Fibroblast of skin of back (primary cell): ENCODE results near the gene SURF6.
A peak's percentile ranks its signal among the peaks of the same experiment; 100 is the strongest.
"Not testable (repeated sequence)": the region's sequence is repeated elsewhere in the genome, so short reads cannot be mapped to it uniquely, and the experiment has no call there.

ENCODE experiments used
- DNase-seq: peaks from one replicate; pipeline ENCODE4 v3.0.0-alpha.2; 2013

Gene SURF6

GRCh38 chr9:133323991-133324703, 11.8 kb downstream of the SURF6 start:
- no peak for DNase-seq

GRCh38 chr9:133323211-133323610, 12.8 kb downstream of the SURF6 start:
- DNase-seq, result no peak

DNA sequence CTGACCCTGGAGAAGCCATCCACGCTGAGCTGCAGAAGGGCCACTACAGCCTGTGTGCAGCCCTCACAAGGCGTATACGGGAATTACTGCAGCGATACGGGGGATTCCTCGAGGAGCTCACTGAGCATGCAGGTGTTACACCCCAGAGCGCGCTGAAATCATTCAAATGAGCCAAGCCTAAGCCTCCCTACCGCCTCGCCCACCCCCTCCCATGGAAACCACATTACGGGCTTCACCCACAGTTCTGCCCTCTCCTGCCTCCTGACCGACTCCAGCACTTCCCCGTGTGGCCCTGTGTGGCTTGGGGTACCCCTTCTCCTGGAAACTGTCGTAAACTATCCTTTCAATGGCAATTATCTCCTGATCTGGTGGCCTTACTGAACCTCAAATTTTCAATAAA, 13.3 kb downstream of the SURF6 start:
- DNase-seq, result no peak

DNA sequence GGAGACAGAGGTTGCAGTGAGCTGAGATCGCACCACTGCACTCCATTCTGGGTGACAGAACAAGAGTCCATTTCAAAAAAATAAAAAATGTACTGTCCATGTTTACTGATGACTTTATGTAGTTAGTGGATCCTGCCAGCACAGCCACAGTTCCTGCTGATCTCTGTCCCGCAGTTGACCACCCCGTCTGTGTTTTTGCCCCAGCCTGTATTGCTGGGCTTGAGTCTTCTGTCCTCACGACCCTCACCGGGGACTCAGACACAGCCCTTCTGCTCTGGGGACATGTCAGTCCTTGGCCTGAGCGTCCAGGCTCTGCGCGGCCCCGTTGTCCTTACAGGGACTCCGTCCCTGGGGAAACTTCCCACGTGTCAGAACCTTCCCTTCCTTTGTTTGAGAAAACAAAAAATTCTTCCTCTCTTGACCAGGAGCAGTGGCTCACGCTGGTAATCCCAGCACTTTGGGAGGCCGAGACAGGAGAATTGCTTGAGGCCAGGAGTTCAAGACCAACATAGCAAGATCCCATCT, 14.5 kb downstream of the SURF6 start:
- DNase-seq, result no peak

- DNase-seq, result no peak
These were observed 15.5 kb downstream of the SURF6 start for GRCh38 chr9:133320421-133320881.

DNA sequence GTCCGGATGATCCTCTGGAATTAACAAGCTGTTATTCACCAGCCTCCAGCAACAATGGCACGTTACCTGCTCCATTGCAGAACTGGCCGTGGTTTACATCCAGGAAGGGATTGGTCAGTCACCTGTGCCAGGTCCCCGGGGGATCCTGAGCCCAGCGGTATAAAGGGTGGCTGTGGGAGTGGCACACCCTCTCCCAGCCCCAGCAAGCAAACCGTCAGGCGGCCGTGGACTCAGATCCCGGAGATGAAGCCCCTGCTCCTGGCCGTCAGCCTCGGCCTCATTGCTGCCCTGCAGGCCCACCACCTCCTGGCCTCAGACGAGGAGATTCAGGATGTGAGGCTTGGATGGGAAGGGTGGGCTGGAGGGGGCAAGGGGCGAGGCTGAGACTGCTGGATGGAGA, 18.4 kb downstream of the SURF6 start:
- not testable (repeated sequence) for DNase-seq

DNA sequence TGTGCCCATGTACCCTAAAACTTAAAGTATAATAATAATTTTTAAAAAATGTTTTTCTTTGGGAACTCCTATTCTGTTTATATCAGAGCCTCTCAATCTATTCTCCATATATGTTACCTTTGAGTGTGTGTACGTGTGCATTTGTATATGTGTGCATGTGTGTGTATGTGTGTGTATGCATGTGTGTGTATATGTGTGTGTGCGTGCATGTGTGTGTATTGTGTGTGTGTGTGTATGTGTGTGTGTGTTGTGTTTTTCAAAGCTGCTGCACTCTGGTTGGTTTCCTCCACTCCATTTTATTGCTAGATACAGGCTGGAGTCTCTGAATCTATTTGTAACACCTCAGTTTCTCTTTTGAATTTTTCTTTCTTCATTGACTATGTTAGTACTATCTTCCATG, 20.0 kb downstream of the SURF6 start:
- DNase-seq, result no peak

GRCh38 chr9:133309608-133310007, 26.4 kb downstream of the SURF6 start:
- DNase-seq, result no peak

GRCh38 chr9:133307301-133307700, 28.7 kb downstream of the SURF6 start:
- DNase-seq, result no peak

GRCh38 chr9:133306242-133307204, 29.5 kb downstream of the SURF6 start:
- peak; percentile 26 for DNase-seq

- no peak for DNase-seq
These were observed 30.3 kb downstream of the SURF6 start for GRCh38 chr9:133305731-133306130.

GRCh38 chr9:133304477-133305377, 31.3 kb downstream of the SURF6 start:
- DNase-seq, result no peak

GRCh38 chr9:133304158-133304470, 31.9 kb downstream of the SURF6 start:
- DNase-seq, result no peak

GRCh38 chr9:133303266-133304157, 32.5 kb downstream of the SURF6 start:
- no peak for DNase-seq

DNA sequence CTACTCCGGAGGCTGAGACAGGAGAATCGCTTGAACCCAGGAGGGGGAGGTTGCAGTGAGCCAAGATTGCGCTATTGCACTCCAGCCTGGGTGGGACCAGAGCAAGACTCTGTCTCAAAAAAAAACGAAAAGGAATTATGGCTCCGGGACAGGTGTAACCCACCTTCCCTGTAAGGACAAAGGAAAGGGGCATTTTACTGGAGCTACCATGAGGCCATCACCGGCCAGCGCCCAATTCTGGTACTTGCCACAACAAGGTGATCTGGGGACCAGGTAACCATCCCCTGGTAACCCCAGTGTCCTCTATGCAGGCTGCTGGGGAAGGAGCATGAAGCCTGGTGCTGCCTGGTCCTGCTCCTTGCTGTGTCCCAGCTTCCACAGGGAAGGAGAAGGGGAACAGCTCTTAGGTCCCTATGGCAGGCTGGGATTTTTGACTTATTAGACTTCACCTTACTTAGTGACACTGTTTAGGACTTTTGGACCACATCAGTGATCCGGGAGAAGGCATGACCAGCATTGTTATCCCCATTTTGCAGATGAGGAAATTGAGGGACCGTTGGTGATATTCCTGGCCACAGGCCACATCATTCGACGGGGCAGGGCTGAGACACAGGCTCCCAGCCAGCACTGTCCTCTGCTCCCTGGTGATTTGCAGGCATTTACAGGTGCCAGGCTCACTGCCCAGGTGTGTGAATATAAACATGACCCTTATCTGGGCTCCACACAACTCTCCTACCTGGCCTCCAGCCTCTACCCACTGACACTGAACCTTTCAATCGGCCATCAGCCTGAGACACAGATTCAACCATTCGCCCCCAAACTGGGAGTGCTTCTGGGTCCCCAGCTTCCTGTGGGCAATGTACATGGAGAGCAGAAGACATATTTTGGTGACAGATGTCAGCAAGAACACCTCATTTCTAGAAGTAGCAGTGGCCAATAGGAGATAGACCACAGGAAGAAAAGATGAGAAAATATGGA, 34.4 kb downstream of the SURF6 start:
- no peak for DNase-seq

DNA sequence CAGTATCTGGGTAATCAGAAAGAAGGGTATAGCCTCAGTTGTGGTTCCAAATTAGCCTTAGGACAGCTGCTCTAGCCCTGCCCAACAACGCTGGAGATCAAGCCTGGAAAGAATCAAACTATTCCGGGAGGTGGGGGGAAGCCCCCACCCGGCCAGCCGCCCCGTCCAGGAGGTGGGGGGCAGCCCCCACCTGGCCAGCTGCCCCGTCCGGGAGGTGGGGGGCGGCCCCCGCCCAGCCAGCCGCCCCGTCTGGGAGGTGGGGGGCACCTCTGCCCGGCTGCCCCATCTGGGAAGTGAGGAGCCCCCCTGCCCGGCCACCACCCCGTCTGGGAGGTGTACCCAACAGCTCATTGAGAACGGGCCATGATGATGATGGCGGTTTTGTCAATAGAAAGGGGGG, 36.0 kb downstream of the SURF6 start:
- DNase-seq, result not testable (repeated sequence)

DNA sequence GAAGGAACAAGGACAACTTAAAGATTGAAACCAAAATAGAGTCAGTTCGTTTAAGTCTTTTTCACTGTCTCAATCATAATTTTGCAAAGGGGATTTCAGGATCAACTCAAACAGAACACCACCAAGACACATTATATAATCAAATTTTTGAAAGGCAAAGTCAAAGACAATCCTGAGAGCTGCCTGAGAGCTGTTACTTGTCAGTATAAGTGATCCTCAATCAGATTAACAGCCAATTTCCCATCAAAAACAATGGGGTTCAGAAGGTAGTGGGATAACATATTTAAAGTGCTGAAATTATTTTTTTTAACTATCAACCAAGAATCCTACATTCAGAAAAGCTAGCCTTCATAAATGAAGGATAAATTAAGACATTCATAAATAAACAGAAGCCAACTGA, 41.7 kb downstream of the SURF6 start:
- no peak for DNase-seq

GRCh38 chr9:133290751-133291302, 45.2 kb downstream of the SURF6 start:
- DNase-seq, result no peak

DNA sequence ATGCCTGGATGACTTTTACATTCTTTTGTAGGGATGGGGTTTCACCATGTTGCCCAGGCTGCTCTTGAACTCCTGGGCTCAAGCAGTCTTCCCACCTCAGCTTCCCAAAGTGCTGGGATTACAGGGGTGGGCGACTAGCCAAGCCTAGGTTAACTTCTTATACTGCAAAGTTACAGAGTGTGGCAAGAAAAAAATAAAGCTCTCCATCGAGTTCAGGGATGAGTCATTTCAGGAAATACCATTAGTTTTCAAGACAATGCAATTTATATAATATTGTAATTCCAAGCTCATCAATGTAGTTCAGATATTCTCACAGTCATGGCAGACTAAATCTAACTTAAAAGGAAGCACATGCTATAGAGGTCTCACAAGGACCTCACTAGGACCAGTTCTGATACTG, 49.5 kb downstream of the SURF6 start:
- no peak for DNase-seq

DNA sequence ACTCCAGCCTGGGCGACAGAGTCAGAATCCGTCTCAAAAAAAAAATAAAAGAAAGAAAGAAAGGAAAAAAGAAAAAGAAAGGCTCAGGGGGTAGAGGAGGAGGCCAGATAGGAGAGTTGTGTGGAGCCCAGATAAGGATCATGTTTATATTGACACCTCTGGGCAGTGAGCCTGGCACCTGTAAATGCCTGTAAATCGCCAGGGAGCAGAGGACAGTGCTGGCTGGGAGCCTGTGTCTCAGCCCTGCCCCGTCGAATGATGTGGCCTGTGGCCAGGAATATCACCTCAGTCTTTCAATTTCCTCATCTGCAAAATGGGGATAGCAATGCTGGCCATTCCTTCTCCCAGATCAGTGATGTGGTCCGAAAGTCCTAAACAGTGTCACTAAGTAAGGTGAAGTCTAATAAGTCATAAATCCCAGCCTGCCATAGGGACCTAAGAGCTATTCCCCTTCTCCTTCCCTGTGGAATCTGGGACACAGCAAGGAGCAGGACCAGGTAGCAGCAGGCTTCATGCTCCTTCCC, 50.7 kb downstream of the SURF6 start:
- DNase-seq, result no peak
